Stomach (tissue), 4 donors: ENCODE measurements around the gene TP63.

Experiments
- CTCF ChIP-seq, 7 experiments: fragments of 450-650 bp in 4 of 7; fragments of 200-600 bp in 3 of 7; sonication (generic) in 3 of 7; IDR thresholded peaks; one replicate each; pipeline ENCODE4 v1.5.1; 2016 to 2019; ENCODE audit warnings: antibody characterized with exemption in 7 of 7, control low read depth in 2 of 7, mild to moderate bottlenecking in 1 of 7
- POLR2A ChIP-seq, 4 donors: fragments of 450-650 bp; IDR thresholded peaks; one replicate each; pipeline ENCODE4 v1.6.1; 2016; ENCODE audit warnings: antibody characterized with exemption in 4 of 4, control low read depth in 2 of 4, mild to moderate bottlenecking in 1 of 4, moderate library complexity in 1 of 4
- POLR2AphosphoS5 ChIP-seq, 3 donors: sonication (generic); formaldehyde crosslinking; IDR thresholded peaks; one replicate each; pipeline ENCODE4 v1.6.1; 2016; ENCODE audit warnings: antibody characterized with exemption in 3 of 3

- TF ChIP-seq CTCF (IDR thresholded peaks at IDR 0.05) (no peak), POLR2AphosphoS5 (IDR thresholded peaks at IDR 0.05) (no peak), POLR2A (IDR thresholded peaks at IDR 0.05) (no peak)
These were observed 207.1 kb downstream of the TP63 start for GRCh38 chr3:189838291-189838690.
